GM12878 (cell line): ENCODE results near the gene PPM1E. TPM values are rescaled to one million over a fixed set of nuclear protein-coding genes. Genes with fewer than 3 reads are reported as not detected.

Source experiments
- ATAC-seq: fragments of 200-7000 bp; cut with Tn5 transposase; 3 replicates; pipeline ENCODE4 v1.9.1; 2020; ENCODE audit warnings: mild to moderate bottlenecking, moderate library complexity
- Bru-seq: library from RNA; stranded (reverse); fragments of 400-500 nt; gene quantifications from one replicate; lab custom pipeline; 2021; lab: Mats Ljungman, UMichigan
- BruChase-seq, 2 experiments: library from RNA; stranded (reverse); fragments of 400-500 nt; gene quantifications; one replicate each; lab custom pipeline; 2021; lab: Mats Ljungman, UMichigan
- BruUV-seq: library from RNA; stranded (reverse); fragments of 400-500 nt; replicated peaks from 2 replicates; lab custom pipeline; 2021; lab: Mats Ljungman, UMichigan
- CTCF ChIA-PET: fragments of 300-600 bp; sonication (Branson Sonifier 250); formaldehyde crosslinking; extraction: SDS; loops from one replicate; lab custom pipeline; 2021; ENCODE audit warnings: inconsistent platforms; lab: Yijun Ruan, JAX
- POLR2A ChIA-PET: fragments of 350-600 bp; formaldehyde crosslinking; extraction: SDS; loops from one replicate; lab custom pipeline; 2021; ENCODE audit warnings: inconsistent platforms; lab: Charles Lee
- RAD21 ChIA-PET: fragments of 300-600 bp; sonication (Branson Sonifier 250); formaldehyde crosslinking; loops from one replicate; lab custom pipeline; 2023; ENCODE audit warnings: antibody characterized with exemption; ENCODE audit not compliant: unreplicated experiment; lab: Charles Lee
- SMC1A ChIA-PET: fragments of 300-600 bp; sonication (Branson Sonifier 250); formaldehyde crosslinking; loops from one replicate; lab custom pipeline; 2023; ENCODE audit not compliant: unreplicated experiment, uncharacterized antibody; lab: Charles Lee
- DNase-seq: peaks from one replicate; pipeline ENCODE4 v3.0.0-alpha.2; 2011; ENCODE audit warnings: low read depth, low spot score
- FAIRE-seq: peaks from 3 replicates; lab custom pipeline; 2011; peaks lifted over from hg19 to GRCh38; lab: Jason Lieb, UNC
- H2AFZ ChIP-seq: 2 replicates; pipeline ENCODE4 v1.6.0; 2011; ENCODE audit warnings: low read depth, low read length, control low read depth; ENCODE audit not compliant: control insufficient read depth
- H3K27ac ChIP-seq: 2 replicates; pipeline ENCODE4 v1.5.1; 2011; ENCODE audit warnings: control low read depth; ENCODE audit not compliant: control insufficient read depth, insufficient read depth
- H3K27me3 ChIP-seq, 2 experiments: replicated peaks in 1 of 2; 2 replicates each; pipeline versions ENCODE4 v1.6.0 to v1.6.1; 2011; ENCODE audit warnings: low read length in 1 of 2; ENCODE audit not compliant: control insufficient read depth in 2 of 2, insufficient read depth in 2 of 2
- H3K36me3 ChIP-seq, 2 experiments: 2 replicates each; pipeline ENCODE4 v1.5.1; 2011; ENCODE audit warnings: low read length in 1 of 2; ENCODE audit not compliant: control insufficient read depth in 2 of 2, insufficient read depth in 2 of 2
- H3K4me1 ChIP-seq: 2 replicates; pipeline ENCODE4 v1.6.1; 2011; ENCODE audit warnings: mild to moderate bottlenecking, low read length, moderate library complexity, mixed read lengths; ENCODE audit not compliant: control insufficient read depth, insufficient read depth
- H3K4me2 ChIP-seq: 2 replicates; pipeline ENCODE4 v1.6.0; 2011; ENCODE audit warnings: control low read depth; ENCODE audit not compliant: control insufficient read depth, insufficient read depth
- H3K4me3 ChIP-seq: fragments of 200-600 bp; sonication (generic); 2 replicates; pipeline ENCODE4 v1.5.1; 2016
- H3K79me2 ChIP-seq: 2 replicates; pipeline ENCODE4 v1.6.0; 2011; ENCODE audit warnings: low read length; ENCODE audit not compliant: control insufficient read depth, insufficient read depth
- H3K9ac ChIP-seq: 2 replicates; pipeline ENCODE4 v1.8.0; 2011; ENCODE audit warnings: low read length, control low read depth, mixed read lengths; ENCODE audit not compliant: control insufficient read depth, insufficient read depth
- H3K9me3 ChIP-seq: replicated peaks from 3 replicates; pipeline ENCODE4 v1.5.1; 2011; ENCODE audit warnings: mild to moderate bottlenecking, low read length; ENCODE audit not compliant: control insufficient read depth, insufficient read depth
- H4K20me1 ChIP-seq: 2 replicates; pipeline ENCODE4 v1.6.0; 2011; ENCODE audit not compliant: control insufficient read depth, insufficient read depth
- BMI1 ChIP-seq: fragments of 450-650 bp; IDR thresholded peaks from 2 replicates; pipeline ENCODE4 v1.6.1; 2016; ENCODE audit warnings: mild to moderate bottlenecking, moderate library complexity, borderline replicate concordance
- NFIC ChIP-seq: IDR thresholded peaks from 2 replicates; pipeline ENCODE4 v1.6.1; 2012; ENCODE audit warnings: low read depth, mild to moderate bottlenecking, inconsistent platforms, low read length, moderate library complexity
- REST ChIP-seq: IDR thresholded peaks from 2 replicates; pipeline ENCODE4 v1.6.1; 2012; ENCODE audit warnings: mild to moderate bottlenecking, low read depth, low read length
- SP1 ChIP-seq: IDR thresholded peaks from one replicate; pipeline ENCODE4 v1.6.1; 2011; ENCODE audit warnings: low read depth, low read length
- SUZ12 ChIP-seq: fragments of 200-600 bp; sonication (generic); IDR thresholded peaks from one replicate; pipeline ENCODE4 v1.6.1; 2018; ENCODE audit warnings: antibody characterized with exemption, mild to moderate bottlenecking; ENCODE audit not compliant: unreplicated experiment
- ZBTB11 ChIP-seq: fragments of 450-650 bp; formaldehyde crosslinking; IDR thresholded peaks from 2 replicates; pipeline ENCODE4 v1.5.0; 2022; ENCODE audit warnings: mild to moderate bottlenecking, missing genetic modification characterization
- WGBS: methylation state at CpG from one replicate; pipeline ENCODE4 v1.1.6; 2016; ENCODE audit warnings: low lambda C conversion rate; ENCODE audit not compliant: insufficient replicate concordance, insufficient coverage; ENCODE audit errors: missing lambda C conversion rate; 5-methylcytosine and 5-hydroxymethylcytosine counted together
- in situ Hi-C: fragments of 300-500 bp; cut with MboI; formaldehyde crosslinking; loops from 9 replicates; pipeline ENCODE4 v1.14.3; 2018; ENCODE audit warnings: mixed read lengths
- intact Hi-C: fragments of 100-400 bp; cut with micrococcal nuclease; formaldehyde crosslinking; loops from one replicate; pipeline ENCODE4 v1.14.2; 2022; ENCODE audit not compliant: unreplicated experiment
- long read RNA-seq, 2 experiments: library from polyadenylated mRNA; unstranded; transcript quantifications; one replicate each; pipeline ENCODE4 v2.0.0, GENCODE V29; 2019 to 2020
- polyA minus RNA-seq, 3 experiments: library from RNA; depleted of rRNA, polyadenylated mRNA; stranded (reverse); fragments of >200 nt; gene quantifications; 2 replicates each; pipeline ENCODE4 v1.2.3, GENCODE V29; 2011
- polyA plus RNA-seq, 11 experiments: library from polyadenylated mRNA; depleted of rRNA in 4 of 11; unstranded in 6 of 11; stranded (reverse) in 5 of 11; fragments of >200 nt; fragmentation: Nextera tagmentation in 4 of 11; fragmentation: Illumina TruSeq in 1 of 11; extraction: Ambion mirVana in 4 of 11; extraction: Trizol in 1 of 11; gene quantifications; 1 replicate in 1 of 11; 2 replicates in 10 of 11; pipeline versions ENCODE4 v1.2.1 to v1.2.3, GENCODE V29; 2011 to 2016; ENCODE audit warnings: inconsistent platforms in 2 of 11, missing spikeins in 2 of 11, low read depth in 1 of 11
- total RNA-seq, 4 experiments: library from RNA; depleted of rRNA in 3 of 4; stranded (reverse); fragments of >200 nt in 3 of 4; fragmentation: Illumina TruSeq in 1 of 4; extraction: Trizol in 1 of 4; gene quantifications; 2 replicates each; pipeline versions ENCODE4 v1.2.1 to v1.2.3, GENCODE V29; 2013 to 2021
- TF ChIP-seq, protein P1 (sequence below): fragments of 450-650 bp; IDR thresholded peaks from 2 replicates; pipeline ENCODE4 v1.6.1; 2017; ENCODE audit warnings: mild to moderate bottlenecking, moderate library complexity

The PPM1E gene
- not detected in 2 replicates for total RNA-seq (2013; cell fraction: nucleolus; rRNA removed)
- total RNA-seq (2014; rRNA removed) (0.23 and 0.33 TPM in 2 replicates), total RNA-seq (2014; rRNA removed; fragmentation: Illumina TruSeq; extraction: Trizol) (0.18 TPM in 2 replicates), total RNA-seq (2021) (0.21 and 0.28 TPM in 2 replicates), polyA plus RNA-seq (2011; rRNA removed) (0.07 TPM in 2 replicates), polyA plus RNA-seq (2014; fragmentation: Illumina TruSeq; extraction: Trizol) (0.13 and 0.22 TPM in 2 replicates), polyA plus RNA-seq (2014; fragmentation: Nextera tagmentation; extraction: Ambion mirVana) (under 1 TPM; 0.07 to 0.08 TPM), polyA plus RNA-seq (2014; rRNA removed) (0.10 and 0.14 TPM in 2 replicates), polyA plus RNA-seq (2016; fragmentation: Nextera tagmentation; extraction: Ambion mirVana) (under 1 TPM; 0.13 to 0.24 TPM), polyA minus RNA-seq (2011; rRNA and poly(A)+ RNA removed) (under 0.01 and 0.07 TPM in 2 replicates), Bru-seq, nascent RNA (percentile 8 among the genes with signal in this experiment), BruChase-seq, experiment 1, labeled RNA remaining after a 6-hour chase (percentile 18 among the genes with signal in this experiment), BruChase-seq, experiment 2, labeled RNA remaining after a 2-hour chase (percentile 21 among the genes with signal in this experiment)
- not detected for polyA plus RNA-seq (2011; ENCODE audit: low read depth)
- polyA plus RNA-seq (2011; cell fraction: cytosol; rRNA removed) = 0.03 and 0.05 TPM in 2 replicates
- polyA plus RNA-seq (2011; cell fraction: nucleus; rRNA removed) = 0.04 and 0.09 TPM in 2 replicates
- 0.04 TPM in 2 replicates for polyA plus RNA-seq (2012)
- polyA minus RNA-seq (2011; cell fraction: cytosol; rRNA and poly(A)+ RNA removed) = not detected in 2 replicates
- 0.10 TPM in 1 of 2 replicates, not detected in the other for polyA minus RNA-seq (2011; cell fraction: nucleus; rRNA and poly(A)+ RNA removed)
- long read RNA-seq, experiment 1 = 0 reads
- long read RNA-seq, experiment 2, partial matches to known transcripts = 0 of 2 reads
- long read RNA-seq, experiment 2, other reads (novel, unspliced or antisense) = 2 of 2 reads

DNA sequence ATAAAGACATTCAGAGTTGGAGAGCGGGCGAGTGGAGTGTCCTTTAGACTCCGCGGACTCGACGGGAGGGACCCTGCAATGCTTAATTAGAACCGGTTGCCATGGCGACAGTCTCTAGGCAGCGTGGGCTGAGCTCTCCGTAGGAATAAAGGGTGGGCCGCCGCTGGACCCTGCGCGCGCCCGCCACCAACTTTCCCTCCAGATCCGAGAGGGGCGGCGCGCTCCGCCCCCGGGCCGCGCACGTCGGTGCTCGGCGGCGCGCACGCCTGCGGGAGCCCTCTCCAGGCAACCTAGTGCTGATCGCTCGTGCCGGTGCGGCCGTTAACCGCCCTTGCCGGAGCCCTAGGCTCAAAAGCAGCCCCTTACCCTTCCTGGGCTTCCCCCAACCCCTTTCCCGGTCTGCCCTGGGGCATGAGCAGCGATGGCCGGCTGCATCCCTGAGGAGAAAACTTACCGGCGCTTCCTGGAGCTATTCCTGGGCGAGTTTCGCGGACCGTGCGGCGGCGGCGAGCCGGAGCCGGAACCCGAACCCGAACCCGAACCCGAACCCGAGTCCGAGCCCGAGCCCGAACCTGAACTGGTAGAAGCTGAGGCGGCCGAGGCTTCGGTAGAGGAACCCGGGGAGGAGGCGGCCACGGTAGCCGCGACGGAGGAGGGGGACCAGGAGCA, at the start of gene PPM1E:
TSS of gene PPM1E (plus strand) at position 278 of the 669 bp plus-strand sequence.
- ChIA-PET RAD21 (interaction anchor here (1.7 kb wide), 1 partner anchor 249 kb away, joined by 5 read pairs; no protein-coding TSS in a partner anchor), SMC1A (interaction anchor here (1.6 kb wide), 1 partner anchor 8 kb away, joined by 5 read pairs; no protein-coding TSS in a partner anchor), POLR2A (interaction anchor here (1.0 kb wide), 1 partner anchor 10 kb away, joined by 3 read pairs; no protein-coding TSS in a partner anchor), CTCF (no interaction called here)
- in situ Hi-C loops = no loop called here
- intact Hi-C loops = no loop called here
- H3K9me3 ChIP-seq = no peaks in the 10 kb centered on the region
- no peak for DNase-seq
- H3K4me3 ChIP-seq = peak within 1 kb of the TSS; percentile 66
- no TSS peak for BruUV-seq
- peaks cover 11 to 13% of the 10 kb centered on the region in 2 experiments for H3K27me3 ChIP-seq
- no peaks in the 10 kb centered on the region for H3K36me3 ChIP-seq
- peak within 1 kb of the TSS; percentile 23 for H2AFZ ChIP-seq
- FAIRE-seq = no peak
- no peaks in the 10 kb centered on the region for H3K79me2 ChIP-seq
- H4K20me1 ChIP-seq = no peaks in the 10 kb centered on the region
- no peaks in the 10 kb centered on the region; the same call in 1 of the 2 replicates for H3K4me1 ChIP-seq
- whole genome bisulfite sequencing = 6% methylated on average over 60 of the region's 71 CpGs
- ATAC-seq = peak; percentile 66
- H3K9ac ChIP-seq = no peak within 1 kb of the TSS
- no peak within 1 kb of the TSS for H3K27ac ChIP-seq
- peak within 1 kb of the TSS; percentile 93 for H3K4me2 ChIP-seq
- TF ChIP-seq, protein P1, sequence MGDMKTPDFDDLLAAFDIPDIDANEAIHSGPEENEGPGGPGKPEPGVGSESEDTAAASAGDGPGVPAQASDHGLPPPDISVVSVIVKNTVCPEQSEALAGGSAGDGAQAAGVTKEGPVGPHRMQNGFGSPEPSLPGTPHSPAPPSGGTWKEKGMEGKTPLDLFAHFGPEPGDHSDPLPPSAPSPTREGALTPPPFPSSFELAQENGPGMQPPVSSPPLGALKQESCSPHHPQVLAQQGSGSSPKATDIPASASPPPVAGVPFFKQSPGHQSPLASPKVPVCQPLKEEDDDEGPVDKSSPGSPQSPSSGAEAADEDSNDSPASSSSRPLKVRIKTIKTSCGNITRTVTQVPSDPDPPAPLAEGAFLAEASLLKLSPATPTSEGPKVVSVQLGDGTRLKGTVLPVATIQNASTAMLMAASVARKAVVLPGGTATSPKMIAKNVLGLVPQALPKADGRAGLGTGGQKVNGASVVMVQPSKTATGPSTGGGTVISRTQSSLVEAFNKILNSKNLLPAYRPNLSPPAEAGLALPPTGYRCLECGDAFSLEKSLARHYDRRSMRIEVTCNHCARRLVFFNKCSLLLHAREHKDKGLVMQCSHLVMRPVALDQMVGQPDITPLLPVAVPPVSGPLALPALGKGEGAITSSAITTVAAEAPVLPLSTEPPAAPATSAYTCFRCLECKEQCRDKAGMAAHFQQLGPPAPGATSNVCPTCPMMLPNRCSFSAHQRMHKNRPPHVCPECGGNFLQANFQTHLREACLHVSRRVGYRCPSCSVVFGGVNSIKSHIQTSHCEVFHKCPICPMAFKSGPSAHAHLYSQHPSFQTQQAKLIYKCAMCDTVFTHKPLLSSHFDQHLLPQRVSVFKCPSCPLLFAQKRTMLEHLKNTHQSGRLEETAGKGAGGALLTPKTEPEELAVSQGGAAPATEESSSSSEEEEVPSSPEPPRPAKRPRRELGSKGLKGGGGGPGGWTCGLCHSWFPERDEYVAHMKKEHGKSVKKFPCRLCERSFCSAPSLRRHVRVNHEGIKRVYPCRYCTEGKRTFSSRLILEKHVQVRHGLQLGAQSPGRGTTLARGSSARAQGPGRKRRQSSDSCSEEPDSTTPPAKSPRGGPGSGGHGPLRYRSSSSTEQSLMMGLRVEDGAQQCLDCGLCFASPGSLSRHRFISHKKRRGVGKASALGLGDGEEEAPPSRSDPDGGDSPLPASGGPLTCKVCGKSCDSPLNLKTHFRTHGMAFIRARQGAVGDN = no peak
- TF ChIP-seq BMI1 (peak; percentile 69), REST (peak; percentile 80), NFIC (no peak), SP1 (no peak), SUZ12 (peak; percentile 36), ZBTB11 (CRISPR knock-in tag) (no peak)
